Neural cell (in vitro differentiated cells): ENCODE measurements around the gene IL20RB. TPM values are rescaled to one million over a fixed set of nuclear protein-coding genes. Genes with fewer than 3 reads are reported as not detected.
"Not testable (repeated sequence)": the region's sequence is repeated elsewhere in the genome, so short reads cannot be mapped to it uniquely, and the experiment has no call there.

Experiments used
- H2AFZ ChIP-seq: fragments of 200-600, 300-800 bp; sonication (generic), shearing (Covaris generic); 2 replicates; pipeline ENCODE4 v1.6.0; 2014; ENCODE audit warnings: low read depth, mild to moderate bottlenecking, antibody characterized with exemption, low read length, moderate library complexity
- H3F3A ChIP-seq: fragments of 200-600 bp; shearing (Covaris generic); 2 replicates; pipeline ENCODE4 v1.6.1; 2016; ENCODE audit warnings: mild to moderate bottlenecking, moderate library complexity, mixed read lengths, antibody characterized with exemption, low read length; ENCODE audit not compliant: insufficient read depth, poor library complexity, severe bottlenecking
- H3K27ac ChIP-seq: fragments of 200-600, 300-800 bp; sonication (generic), shearing (Covaris generic); 2 replicates; pipeline ENCODE4 v1.5.1; 2014; ENCODE audit warnings: mild to moderate bottlenecking, low read length, moderate library complexity
- H3K27me3 ChIP-seq: fragments of 300-800, 200-600 bp; sonication (generic), shearing (Covaris generic); 2 replicates; pipeline ENCODE4 v1.6.0; 2014; ENCODE audit warnings: mild to moderate bottlenecking, low read depth, low read length, moderate library complexity; ENCODE audit not compliant: insufficient read depth
- H3K36me3 ChIP-seq: fragments of 300-800, 200-600 bp; sonication (generic), shearing (Covaris generic); 2 replicates; pipeline ENCODE4 v1.5.1; 2014; ENCODE audit warnings: mild to moderate bottlenecking, antibody characterized with exemption, low read length, moderate library complexity; ENCODE audit not compliant: insufficient read depth
- H3K4me2 ChIP-seq: fragments of 300-800, 200-600 bp; sonication (generic), shearing (Covaris generic); 2 replicates; pipeline ENCODE4 v1.6.0; 2014; ENCODE audit warnings: mild to moderate bottlenecking, low read length
- H3K4me3 ChIP-seq: fragments of 300-800, 200-600 bp; sonication (generic), shearing (Covaris generic); 2 replicates; pipeline ENCODE4 v1.5.1; 2014; ENCODE audit warnings: mild to moderate bottlenecking, low read length, moderate library complexity
- H3K79me2 ChIP-seq: fragments of 200-600 bp; shearing (Covaris generic); replicated peaks from 2 replicates; pipeline ENCODE4 v1.6.0; 2014; ENCODE audit warnings: mild to moderate bottlenecking, low read length, moderate library complexity; ENCODE audit not compliant: insufficient read depth
- H3K9ac ChIP-seq: fragments of 300-800, 200-600 bp; sonication (generic), shearing (Covaris generic); 2 replicates; pipeline ENCODE4 v1.6.1; 2016; ENCODE audit warnings: mild to moderate bottlenecking, low read length, mixed read lengths
- H3K9me2 ChIP-seq: fragments of 200-600 bp; shearing (Covaris generic); 2 replicates; pipeline ENCODE4 v1.6.1; 2016; ENCODE audit warnings: mild to moderate bottlenecking, low read length, mixed read lengths; ENCODE audit not compliant: insufficient read depth
- H3K9me3 ChIP-seq: fragments of 200-600, 300-800 bp; sonication (generic), shearing (Covaris generic); 2 replicates; pipeline ENCODE4 v1.6.1; 2016; ENCODE audit warnings: mild to moderate bottlenecking, mixed run types, low read length, moderate library complexity, mixed read lengths
- H4K20me1 ChIP-seq: fragments of 200-600 bp; shearing (Covaris generic); 2 replicates; pipeline ENCODE4 v1.6.1; 2016; ENCODE audit warnings: mild to moderate bottlenecking, mixed run types; ENCODE audit not compliant: insufficient read depth
- CTCF ChIP-seq: fragments of 450-650 bp; IDR thresholded peaks from 2 replicates; pipeline ENCODE4 v1.5.1; 2014; ENCODE audit warnings: antibody characterized with exemption, mild to moderate bottlenecking, moderate library complexity; ENCODE audit not compliant: poor library complexity, severe bottlenecking
- EP300 ChIP-seq: fragments of 450-650 bp; conservative IDR thresholded peaks from 2 replicates; pipeline ENCODE4 v1.6.1; 2014; ENCODE audit warnings: antibody characterized with exemption, mild to moderate bottlenecking, moderate library complexity; ENCODE audit not compliant: poor library complexity, severe bottlenecking
- EZH2 ChIP-seq: fragments of 200-600, 300-800 bp; shearing (Covaris generic), sonication (generic); IDR thresholded peaks from 2 replicates; pipeline ENCODE4 v1.6.1; 2014; ENCODE audit warnings: antibody characterized with exemption, low read length, borderline replicate concordance, mild to moderate bottlenecking; ENCODE audit not compliant: insufficient read depth, poor library complexity, severe bottlenecking
- MXI1 ChIP-seq: fragments of 450-650 bp; conservative IDR thresholded peaks from 2 replicates; pipeline ENCODE4 v1.6.1; 2014; ENCODE audit warnings: antibody characterized with exemption, mild to moderate bottlenecking; ENCODE audit not compliant: poor library complexity, severe bottlenecking
- POLR2AphosphoS5 ChIP-seq: IDR thresholded peaks from 2 replicates; pipeline ENCODE4 v1.6.1; 2012
- RAD21 ChIP-seq: fragments of 450-650 bp; conservative IDR thresholded peaks from 2 replicates; pipeline ENCODE4 v1.6.1; 2014; ENCODE audit warnings: antibody characterized with exemption, mild to moderate bottlenecking, moderate library complexity
- REST ChIP-seq: IDR thresholded peaks from 2 replicates; pipeline ENCODE4 v1.6.1; 2012; ENCODE audit warnings: borderline replicate concordance
- SMC3 ChIP-seq: fragments of 450-650 bp; conservative IDR thresholded peaks from 2 replicates; pipeline ENCODE4 v1.6.1; 2014; ENCODE audit warnings: antibody characterized with exemption, mild to moderate bottlenecking, moderate library complexity; ENCODE audit not compliant: poor library complexity
- TAF1 ChIP-seq: IDR thresholded peaks from 2 replicates; pipeline ENCODE4 v1.6.1; 2012; ENCODE audit warnings: low read depth
- polyA plus RNA-seq: library from polyadenylated mRNA; depleted of rRNA; stranded (reverse); fragments of >200 nt; gene quantifications from 2 replicates; pipeline ENCODE4 v1.2.3, GENCODE V29; 2014

The IL20RB gene
- polyA plus RNA-seq, 1 donor from 2014 or later = 3.0 TPM

GRCh38 chr3:136995652-136996051 is 37.9 kb downstream of the IL20RB start:
- Histone ChIP-seq H3K9me3 (no peaks in the 10 kb centered on the region), H3F3A (no peaks in the 10 kb centered on the region), H3K27ac (no peak overlapping the region), H3K9ac (no peak overlapping the region), H3K27me3 (no peaks in the 10 kb centered on the region), H3K36me3 (no peaks in the 10 kb centered on the region), H3K9me2 (no peaks in the 10 kb centered on the region), H4K20me1 (no peaks in the 10 kb centered on the region), H3K79me2 (no peaks in the 10 kb centered on the region), H3K4me3 (no peak overlapping the region), H3K4me2 (no peak overlapping the region), H2AFZ (no peak overlapping the region)
- no peak for TF ChIP-seq SMC3
- no peak for TF ChIP-seq POLR2AphosphoS5
- TF ChIP-seq REST = no peak
- TF ChIP-seq MXI1 = no peak
- no peak for TF ChIP-seq RAD21
- no peak for TF ChIP-seq CTCF
- no peak for TF ChIP-seq EP300
- TF ChIP-seq EZH2 = no peak
- no peak for TF ChIP-seq TAF1

- Histone ChIP-seq H3K27me3 (no peaks in the 10 kb centered on the region), H3K27ac (no peak overlapping the region), H3K36me3 (no peaks in the 10 kb centered on the region), H4K20me1 (no peaks in the 10 kb centered on the region), H3F3A (no peaks in the 10 kb centered on the region), H3K9me2 (no peaks in the 10 kb centered on the region), H3K4me2 (no peak overlapping the region), H3K4me3 (no peak overlapping the region), H3K9ac (no peak overlapping the region), H2AFZ (no peak overlapping the region), H3K9me3 (no peaks in the 10 kb centered on the region), H3K79me2 (no peaks in the 10 kb centered on the region)
- TF ChIP-seq REST = no peak
- no peak for TF ChIP-seq RAD21
- no peak for TF ChIP-seq POLR2AphosphoS5
- TF ChIP-seq MXI1 = no peak
- no peak for TF ChIP-seq TAF1
- no peak for TF ChIP-seq SMC3
- no peak for TF ChIP-seq EP300
- no peak for TF ChIP-seq CTCF
- TF ChIP-seq EZH2 = no peak
Measured at GRCh38 chr3:137000039-137000438, 42.3 kb downstream of the IL20RB start.

- H2AFZ ChIP-seq, H4K20me1 ChIP-seq, H3F3A ChIP-seq, H3K79me2 ChIP-seq, H3K9me2 ChIP-seq, H3K27me3 ChIP-seq, H3K4me2 ChIP-seq, H3K36me3 ChIP-seq, H3K27ac ChIP-seq, H3K4me3 ChIP-seq, H3K9ac ChIP-seq, H3K9me3 ChIP-seq: not testable (repeated sequence)
Measured at GRCh38 chr3:137007376-137007775, 49.6 kb downstream of the IL20RB start.
